ENCODE results near the gene MGLL.

GRCh38 chr3:127819086-127819485, 3.2 kb downstream of the MGLL start:
- TF ChIP-seq POLR2AphosphoS5 (IDR thresholded peaks at IDR 0.05; ENCODE audit: low read depth, low read length) (no peak), CTCF (IDR thresholded peaks at IDR 0.05) (no peak), SIN3A (IDR thresholded peaks at IDR 0.05; ENCODE audit: borderline replicate concordance, insufficient read depth, low read depth, low read length) (no peak)
- TF ChIP-seq, protein P1, sequence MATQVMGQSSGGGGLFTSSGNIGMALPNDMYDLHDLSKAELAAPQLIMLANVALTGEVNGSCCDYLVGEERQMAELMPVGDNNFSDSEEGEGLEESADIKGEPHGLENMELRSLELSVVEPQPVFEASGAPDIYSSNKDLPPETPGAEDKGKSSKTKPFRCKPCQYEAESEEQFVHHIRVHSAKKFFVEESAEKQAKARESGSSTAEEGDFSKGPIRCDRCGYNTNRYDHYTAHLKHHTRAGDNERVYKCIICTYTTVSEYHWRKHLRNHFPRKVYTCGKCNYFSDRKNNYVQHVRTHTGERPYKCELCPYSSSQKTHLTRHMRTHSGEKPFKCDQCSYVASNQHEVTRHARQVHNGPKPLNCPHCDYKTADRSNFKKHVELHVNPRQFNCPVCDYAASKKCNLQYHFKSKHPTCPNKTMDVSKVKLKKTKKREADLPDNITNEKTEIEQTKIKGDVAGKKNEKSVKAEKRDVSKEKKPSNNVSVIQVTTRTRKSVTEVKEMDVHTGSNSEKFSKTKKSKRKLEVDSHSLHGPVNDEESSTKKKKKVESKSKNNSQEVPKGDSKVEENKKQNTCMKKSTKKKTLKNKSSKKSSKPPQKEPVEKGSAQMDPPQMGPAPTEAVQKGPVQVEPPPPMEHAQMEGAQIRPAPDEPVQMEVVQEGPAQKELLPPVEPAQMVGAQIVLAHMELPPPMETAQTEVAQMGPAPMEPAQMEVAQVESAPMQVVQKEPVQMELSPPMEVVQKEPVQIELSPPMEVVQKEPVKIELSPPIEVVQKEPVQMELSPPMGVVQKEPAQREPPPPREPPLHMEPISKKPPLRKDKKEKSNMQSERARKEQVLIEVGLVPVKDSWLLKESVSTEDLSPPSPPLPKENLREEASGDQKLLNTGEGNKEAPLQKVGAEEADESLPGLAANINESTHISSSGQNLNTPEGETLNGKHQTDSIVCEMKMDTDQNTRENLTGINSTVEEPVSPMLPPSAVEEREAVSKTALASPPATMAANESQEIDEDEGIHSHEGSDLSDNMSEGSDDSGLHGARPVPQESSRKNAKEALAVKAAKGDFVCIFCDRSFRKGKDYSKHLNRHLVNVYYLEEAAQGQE (IDR thresholded peaks at IDR 0.05; ENCODE audit: insufficient read depth in 1 of 2, low read depth in 2 of 2, low read length in 1 of 2): no peak
